Ishikawa (cell line): ENCODE results near the gene SDK2.

ENCODE experiments used
- CEBPB ChIP-seq: IDR thresholded peaks from 2 replicates; pipeline ENCODE4 v1.6.1; 2012
- CREB1 ChIP-seq: IDR thresholded peaks from 2 replicates; pipeline ENCODE4 v1.6.1; 2012; ENCODE audit warnings: low read depth
- EGR1 ChIP-seq: IDR thresholded peaks from 2 replicates; pipeline ENCODE4 v1.6.1; 2012
- EP300 ChIP-seq: IDR thresholded peaks from 2 replicates; pipeline ENCODE4 v1.6.1; 2012; ENCODE audit warnings: borderline replicate concordance
- FOXM1 ChIP-seq: IDR thresholded peaks from 2 replicates; pipeline ENCODE4 v1.6.1; 2012; ENCODE audit warnings: low read depth, borderline replicate concordance
- MAX ChIP-seq: IDR thresholded peaks from 2 replicates; pipeline ENCODE4 v1.6.1; 2012
- NFIC ChIP-seq: IDR thresholded peaks from 2 replicates; pipeline ENCODE4 v1.6.1; 2012
- RAD21 ChIP-seq: IDR thresholded peaks from 2 replicates; pipeline ENCODE4 v1.6.1; 2012; ENCODE audit warnings: low read depth
- REST ChIP-seq: IDR thresholded peaks from 2 replicates; pipeline ENCODE4 v1.6.1; 2012; ENCODE audit warnings: low read depth, mild to moderate bottlenecking
- TAF1 ChIP-seq: IDR thresholded peaks from 2 replicates; pipeline ENCODE4 v1.6.1; 2012; ENCODE audit warnings: low read depth, mild to moderate bottlenecking
- TCF12 ChIP-seq: IDR thresholded peaks from 2 replicates; pipeline ENCODE4 v1.6.1; 2012; ENCODE audit warnings: low read depth
- TEAD4 ChIP-seq: IDR thresholded peaks from 2 replicates; pipeline ENCODE4 v1.6.1; 2012
- USF1 ChIP-seq: IDR thresholded peaks from 2 replicates; pipeline ENCODE4 v1.6.1; 2012
- YY1 ChIP-seq: IDR thresholded peaks from 2 replicates; pipeline ENCODE4 v1.6.1; 2012; ENCODE audit warnings: low read depth
- ZBTB7A ChIP-seq: IDR thresholded peaks from 2 replicates; pipeline ENCODE4 v1.6.1; 2012; ENCODE audit warnings: low read depth

The SDK2 gene

GRCh38 chr17:73640691-73641090, 3.6 kb downstream of the SDK2 start:
- TF ChIP-seq TEAD4 (no peak), YY1 (no peak), CREB1 (no peak), TCF12 (no peak), MAX (no peak), USF1 (no peak), EGR1 (no peak), TAF1 (no peak), FOXM1 (no peak), RAD21 (no peak), NFIC (no peak), REST (no peak), CEBPB (no peak), ZBTB7A (no peak)

GRCh38 chr17:73639932-73640331, 4.3 kb downstream of the SDK2 start:
- no peak for TF ChIP-seq TEAD4
- TF ChIP-seq USF1, result no peak
- TF ChIP-seq CEBPB, result no peak
- TF ChIP-seq TAF1, result no peak
- TF ChIP-seq EP300, result no peak
- TF ChIP-seq CREB1, result no peak
- no peak for TF ChIP-seq MAX
- TF ChIP-seq ZBTB7A, result no peak
- no peak for TF ChIP-seq FOXM1
- TF ChIP-seq REST, result no peak
- TF ChIP-seq EGR1, result no peak
- no peak for TF ChIP-seq YY1
- TF ChIP-seq NFIC, result no peak

- no peak for TF ChIP-seq EGR1
Observed at GRCh38 chr17:73639322-73639721, 4.9 kb downstream of the SDK2 start.

GRCh38 chr17:73638556-73638955, 5.7 kb downstream of the SDK2 start:
- TF ChIP-seq CEBPB (no peak), EGR1 (no peak), EP300 (no peak), TAF1 (no peak), YY1 (no peak), NFIC (no peak), REST (no peak), ZBTB7A (no peak), FOXM1 (no peak), MAX (no peak), CREB1 (no peak), TEAD4 (no peak), RAD21 (no peak), USF1 (no peak), TCF12 (no peak)
